Gastroesophageal sphincter (tissue), 3 donors: ENCODE data around the gene SATB2.

ENCODE experiments used
- POLR2A ChIP-seq, 2 donors: fragments of 450-650 bp; IDR thresholded peaks; one replicate each; pipeline ENCODE4 v1.6.1; 2017; ENCODE audit warnings: antibody characterized with exemption in 2 of 2, mild to moderate bottlenecking in 2 of 2, moderate library complexity in 1 of 2
- TF ChIP-seq, protein P1 (sequence below), 4 experiments: fragments of 200-600 bp in 2 of 4; fragments of 450-650 bp in 2 of 4; sonication (generic) in 1 of 4; IDR thresholded peaks; one replicate each; pipeline ENCODE4 v1.5.1; 2017 to 2019; ENCODE audit warnings: antibody characterized with exemption in 4 of 4, mild to moderate bottlenecking in 2 of 4, moderate library complexity in 2 of 4

GRCh38 chr2:199342334-199342733, 115.4 kb downstream of the SATB2 start:
- TF ChIP-seq, protein P1, sequence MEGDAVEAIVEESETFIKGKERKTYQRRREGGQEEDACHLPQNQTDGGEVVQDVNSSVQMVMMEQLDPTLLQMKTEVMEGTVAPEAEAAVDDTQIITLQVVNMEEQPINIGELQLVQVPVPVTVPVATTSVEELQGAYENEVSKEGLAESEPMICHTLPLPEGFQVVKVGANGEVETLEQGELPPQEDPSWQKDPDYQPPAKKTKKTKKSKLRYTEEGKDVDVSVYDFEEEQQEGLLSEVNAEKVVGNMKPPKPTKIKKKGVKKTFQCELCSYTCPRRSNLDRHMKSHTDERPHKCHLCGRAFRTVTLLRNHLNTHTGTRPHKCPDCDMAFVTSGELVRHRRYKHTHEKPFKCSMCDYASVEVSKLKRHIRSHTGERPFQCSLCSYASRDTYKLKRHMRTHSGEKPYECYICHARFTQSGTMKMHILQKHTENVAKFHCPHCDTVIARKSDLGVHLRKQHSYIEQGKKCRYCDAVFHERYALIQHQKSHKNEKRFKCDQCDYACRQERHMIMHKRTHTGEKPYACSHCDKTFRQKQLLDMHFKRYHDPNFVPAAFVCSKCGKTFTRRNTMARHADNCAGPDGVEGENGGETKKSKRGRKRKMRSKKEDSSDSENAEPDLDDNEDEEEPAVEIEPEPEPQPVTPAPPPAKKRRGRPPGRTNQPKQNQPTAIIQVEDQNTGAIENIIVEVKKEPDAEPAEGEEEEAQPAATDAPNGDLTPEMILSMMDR (IDR thresholded peaks at IDR 0.05), result no peak
- no peak for TF ChIP-seq POLR2A (IDR thresholded peaks at IDR 0.05)
